ENCODE results near the gene XPO6. TPM values are rescaled to one million over a fixed set of nuclear protein-coding genes. Genes with fewer than 3 reads are reported as not detected.

Gene XPO6
- total RNA-seq, 2 experiments from 2014 or later, result 130 to 167 TPM

DNA sequence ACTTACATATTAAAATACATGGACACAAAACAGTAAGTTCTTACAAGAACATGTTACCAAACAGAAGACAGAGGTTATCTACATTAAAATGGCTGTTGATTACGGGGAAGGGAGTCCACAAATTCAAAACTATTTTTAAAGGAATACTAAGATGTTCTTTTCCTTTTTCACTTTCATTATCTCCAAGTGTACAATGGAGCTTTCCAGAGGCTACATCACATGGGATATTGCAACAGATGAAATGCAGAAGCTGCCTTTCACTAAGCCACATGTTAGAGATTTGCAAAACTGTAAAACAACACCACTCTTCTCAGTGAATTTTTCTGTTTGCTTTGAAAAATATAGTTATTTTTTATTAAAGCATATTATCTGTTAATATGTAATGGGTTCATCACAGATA is 53.6 kb downstream of the XPO6 start:
- POLR2A ChIA-PET, result no interaction called here
- H3K9me2 ChIP-seq (ENCODE audit: insufficient read depth, low read length), result no peaks in the 10 kb centered on the region
- peaks cover 85% of the 10 kb centered on the region for H3K36me3 ChIP-seq (ENCODE audit: insufficient read depth, low read length)
- TF ChIP-seq EZH2phosphoT487 (IDR thresholded peaks at IDR 0.05; ENCODE audit: borderline replicate concordance, low read depth, low read length), result no peak
- TF ChIP-seq, protein P1, sequence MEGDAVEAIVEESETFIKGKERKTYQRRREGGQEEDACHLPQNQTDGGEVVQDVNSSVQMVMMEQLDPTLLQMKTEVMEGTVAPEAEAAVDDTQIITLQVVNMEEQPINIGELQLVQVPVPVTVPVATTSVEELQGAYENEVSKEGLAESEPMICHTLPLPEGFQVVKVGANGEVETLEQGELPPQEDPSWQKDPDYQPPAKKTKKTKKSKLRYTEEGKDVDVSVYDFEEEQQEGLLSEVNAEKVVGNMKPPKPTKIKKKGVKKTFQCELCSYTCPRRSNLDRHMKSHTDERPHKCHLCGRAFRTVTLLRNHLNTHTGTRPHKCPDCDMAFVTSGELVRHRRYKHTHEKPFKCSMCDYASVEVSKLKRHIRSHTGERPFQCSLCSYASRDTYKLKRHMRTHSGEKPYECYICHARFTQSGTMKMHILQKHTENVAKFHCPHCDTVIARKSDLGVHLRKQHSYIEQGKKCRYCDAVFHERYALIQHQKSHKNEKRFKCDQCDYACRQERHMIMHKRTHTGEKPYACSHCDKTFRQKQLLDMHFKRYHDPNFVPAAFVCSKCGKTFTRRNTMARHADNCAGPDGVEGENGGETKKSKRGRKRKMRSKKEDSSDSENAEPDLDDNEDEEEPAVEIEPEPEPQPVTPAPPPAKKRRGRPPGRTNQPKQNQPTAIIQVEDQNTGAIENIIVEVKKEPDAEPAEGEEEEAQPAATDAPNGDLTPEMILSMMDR (conservative IDR thresholded peaks at IDR 0.05; ENCODE audit: low read length), result no peak
- H4K20me1 ChIP-seq (ENCODE audit: insufficient read depth, low read length), result no peaks in the 10 kb centered on the region
- H2AFZ ChIP-seq (ENCODE audit: low read length), result no peak overlapping the region
- BruUV-seq (replicated peaks), result no TSS peak
- intact Hi-C loops (cut with micrococcal nuclease; ENCODE audit: unreplicated experiment), result no loop called here
- CTCF ChIA-PET (ENCODE audit: unreplicated experiment), result no interaction called here
- H3K9me3 ChIP-seq (ENCODE audit: low read length), result no peaks in the 10 kb centered on the region
- no peak overlapping the region for H3K4me2 ChIP-seq (ENCODE audit: low read length)
- DNase-seq (ENCODE audit: low spot score), result no peak
- no peaks in the 10 kb centered on the region for H3K4me1 ChIP-seq (ENCODE audit: insufficient read depth, low read length, poor library complexity, severe bottlenecking)
- H3K27ac ChIP-seq (ENCODE audit: low read depth, low read length, poor library complexity, severe bottlenecking), result no peak overlapping the region
- peaks cover 20% of the 10 kb centered on the region; the same call in 1 of the 2 replicates for H3K79me2 ChIP-seq (ENCODE audit: insufficient read depth, low read depth, low read length)
- no peak overlapping the region for H3K4me3 ChIP-seq (ENCODE audit: low read depth, low read length, poor library complexity, severe bottlenecking)

DNA sequence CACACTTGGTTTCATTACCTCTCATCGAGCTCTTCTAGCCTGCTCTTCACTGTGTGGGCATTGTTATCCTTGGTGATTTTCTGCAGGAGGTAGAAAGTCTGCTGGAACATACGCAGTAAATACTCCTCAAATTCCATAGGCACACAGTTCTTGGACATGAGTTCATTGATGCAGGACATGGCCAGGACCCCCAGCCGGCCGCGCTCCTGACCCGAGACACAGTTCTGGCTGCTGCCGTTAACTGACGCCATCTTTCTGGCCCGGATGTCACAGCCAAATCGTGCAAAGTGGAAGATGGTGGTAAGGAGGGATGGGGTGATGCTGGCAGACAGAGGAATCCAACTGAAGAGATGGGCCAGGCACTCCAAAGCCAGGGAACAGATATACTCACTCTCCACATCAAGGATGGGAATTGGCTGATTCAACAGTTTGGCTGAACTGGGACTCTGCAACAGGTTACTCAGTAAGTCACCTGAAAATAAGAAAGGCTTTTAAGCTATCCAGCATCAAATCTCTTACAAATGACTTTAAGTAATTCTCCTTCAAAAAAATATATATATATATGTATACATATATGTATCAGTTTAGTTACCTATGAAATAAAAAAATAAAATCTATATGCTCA is 55.6 kb downstream of the XPO6 start:
- no peak for TF ChIP-seq EZH2phosphoT487 (IDR thresholded peaks at IDR 0.05; ENCODE audit: borderline replicate concordance, low read depth, low read length)
- TF ChIP-seq, protein P1 (conservative IDR thresholded peaks at IDR 0.05; ENCODE audit: low read length), result no peak
- no peak overlapping the region for H3K4me3 ChIP-seq (ENCODE audit: low read depth, low read length, poor library complexity, severe bottlenecking)
- H3K4me2 ChIP-seq (ENCODE audit: low read length), result no peak overlapping the region
- no peaks in the 10 kb centered on the region for H4K20me1 ChIP-seq (ENCODE audit: insufficient read depth, low read length)
- DNase-seq (ENCODE audit: low spot score), result no peak
- H2AFZ ChIP-seq (ENCODE audit: low read length), result no peak overlapping the region
- ChIA-PET POLR2A (no interaction called here), CTCF (ENCODE audit: unreplicated experiment) (no interaction called here)
- no TSS peak for BruUV-seq (replicated peaks)
- H3K27ac ChIP-seq (ENCODE audit: low read depth, low read length, poor library complexity, severe bottlenecking), result no peak overlapping the region
- H3K4me1 ChIP-seq (ENCODE audit: insufficient read depth, low read length, poor library complexity, severe bottlenecking), result no peaks in the 10 kb centered on the region
- H3K9me3 ChIP-seq (ENCODE audit: low read length), result no peaks in the 10 kb centered on the region
- H3K36me3 ChIP-seq (ENCODE audit: insufficient read depth, low read length), result peaks cover 85% of the 10 kb centered on the region
- H3K9me2 ChIP-seq (ENCODE audit: insufficient read depth, low read length), result no peaks in the 10 kb centered on the region
- peaks cover 7% of the 10 kb centered on the region; the same call in 1 of the 2 replicates for H3K79me2 ChIP-seq (ENCODE audit: insufficient read depth, low read depth, low read length)
- intact Hi-C loops (cut with micrococcal nuclease; ENCODE audit: unreplicated experiment), result no loop called here

GRCh38 chr16:28155293-28155692 is 56.5 kb downstream of the XPO6 start:
- Histone ChIP-seq H3K36me3 (ENCODE audit: insufficient read depth, low read length) (peaks cover 87% of the 10 kb centered on the region), H2AFZ (ENCODE audit: low read length) (no peak overlapping the region), H3K79me2 (ENCODE audit: insufficient read depth, low read depth, low read length) (peaks cover 4% of the 10 kb centered on the region; the same call in 1 of the 2 replicates), H3K27ac (ENCODE audit: low read depth, low read length, poor library complexity, severe bottlenecking) (no peak overlapping the region), H3K4me3 (ENCODE audit: low read depth, low read length, poor library complexity, severe bottlenecking) (no peak overlapping the region), H3K4me2 (ENCODE audit: low read length) (no peak overlapping the region), H3K9me3 (ENCODE audit: low read length) (no peaks in the 10 kb centered on the region), H3K4me1 (ENCODE audit: insufficient read depth, low read length, poor library complexity, severe bottlenecking) (no peaks in the 10 kb centered on the region), H4K20me1 (ENCODE audit: insufficient read depth, low read length) (no peaks in the 10 kb centered on the region), H3K9me2 (ENCODE audit: insufficient read depth, low read length) (no peaks in the 10 kb centered on the region)
- no TSS peak for BruUV-seq (replicated peaks)
- intact Hi-C loops (cut with micrococcal nuclease; ENCODE audit: unreplicated experiment), result no loop called here
- ChIA-PET POLR2A (interaction anchor here (1.1 to 1.2 kb wide), 3 partner anchors 15 to 33 kb away, joined by 3 read pairs; no protein-coding TSS in a partner anchor), CTCF (ENCODE audit: unreplicated experiment) (no interaction called here)
- TF ChIP-seq, protein P1 (conservative IDR thresholded peaks at IDR 0.05; ENCODE audit: low read length), result no peak
- TF ChIP-seq EZH2phosphoT487 (IDR thresholded peaks at IDR 0.05; ENCODE audit: borderline replicate concordance, low read depth, low read length), result no peak
- no peak for DNase-seq (ENCODE audit: low spot score)
